ENCODE results near the gene MEIS2.

The MEIS2 gene

GRCh38 chr15:37037850-37038715 lies 62.3 kb downstream of the MEIS2 start:
- no peak for DNase-seq

- DNase-seq = no peak
Measured at GRCh38 chr15:37037071-37037655, 63.2 kb downstream of the MEIS2 start.

- no peak for DNase-seq
Measured at GRCh38 chr15:37034835-37035748, 65.3 kb downstream of the MEIS2 start.

- no peak for DNase-seq
Measured at GRCh38 chr15:37034392-37034791, 66.0 kb downstream of the MEIS2 start.

GRCh38 chr15:37032091-37032775 lies 68.1 kb downstream of the MEIS2 start:
- no peak for DNase-seq

- no peak for DNase-seq
Measured at GRCh38 chr15:37031198-37031597, 69.2 kb downstream of the MEIS2 start.

GRCh38 chr15:37028625-37029296 lies 71.6 kb downstream of the MEIS2 start:
- no peak for DNase-seq

GRCh38 chr15:37020852-37021251 lies 79.5 kb downstream of the MEIS2 start:
- DNase-seq = no peak

GRCh38 chr15:37019479-37020433 lies 80.6 kb downstream of the MEIS2 start:
- no peak for DNase-seq

- no peak for DNase-seq
Measured at GRCh38 chr15:37017031-37017625, 83.2 kb downstream of the MEIS2 start.

GRCh38 chr15:37016231-37016630 lies 84.1 kb downstream of the MEIS2 start:
- no peak for DNase-seq

GRCh38 chr15:37015451-37015850 lies 84.9 kb downstream of the MEIS2 start:
- no peak for DNase-seq

GRCh38 chr15:37015035-37015434 lies 85.3 kb downstream of the MEIS2 start:
- no peak for DNase-seq

- no peak for DNase-seq
Measured at GRCh38 chr15:37014566-37014965, 85.8 kb downstream of the MEIS2 start.

GRCh38 chr15:37014137-37014536 lies 86.2 kb downstream of the MEIS2 start:
- no peak for DNase-seq

GRCh38 chr15:37010595-37010994 lies 89.8 kb downstream of the MEIS2 start:
- no peak for DNase-seq

GRCh38 chr15:37009288-37009687 lies 91.1 kb downstream of the MEIS2 start:
- DNase-seq = no peak

- no peak for DNase-seq
Measured at GRCh38 chr15:37008205-37008604, 92.1 kb downstream of the MEIS2 start.

- no peak for DNase-seq
Measured at GRCh38 chr15:37007301-37007700, 93.0 kb downstream of the MEIS2 start.

GRCh38 chr15:37004981-37005735 lies 95.2 kb downstream of the MEIS2 start:
- no peak for DNase-seq

All from activated CD4-positive, alpha-beta T cell treated with anti-CD3 and anti-CD28 coated beads, Interleukin-2, amount 50 U/mL, for 48 hours (primary cell).